Upper lobe of right lung (tissue), 1 donor: ENCODE results near the gene TCF7L1. TPM values are rescaled to one million over a fixed set of nuclear protein-coding genes. Genes with fewer than 3 reads are reported as not detected.
A peak's percentile ranks its signal among the peaks of the same experiment; 100 is the strongest.

ENCODE experiments used
- ATAC-seq: fragments of 200-7000 bp; cut with Tn5 transposase; one replicate; pipeline ENCODE4 v1.9.1; 2020; ENCODE audit warnings: mild to moderate bottlenecking, moderate library complexity
- DNase-seq: peaks from one replicate; pipeline ENCODE4 v3.0.0-alpha.2; 2020
- H3K27ac ChIP-seq: fragments of 200-600 bp; one replicate; pipeline ENCODE4 v1.8.0; 2022
- H3K27me3 ChIP-seq: fragments of 200-600 bp; one replicate; pipeline ENCODE4 v1.8.0; 2022; ENCODE audit warnings: mild to moderate bottlenecking
- H3K36me3 ChIP-seq: fragments of 200-600 bp; one replicate; pipeline ENCODE4 v1.8.0; 2022
- H3K4me1 ChIP-seq: fragments of 200-600 bp; one replicate; pipeline ENCODE4 v1.8.0; 2022
- H3K4me3 ChIP-seq: fragments of 200-600 bp; one replicate; pipeline ENCODE4 v1.8.0; 2022; ENCODE audit warnings: mild to moderate bottlenecking
- H3K9me3 ChIP-seq: fragments of 200-600 bp; one replicate; pipeline ENCODE4 v1.8.0; 2022
- CTCF ChIP-seq: fragments of 200-600 bp; IDR thresholded peaks from one replicate; pipeline ENCODE4 v1.8.0; 2022; ENCODE audit warnings: antibody characterized with exemption
- intact Hi-C: fragments of 100-400 bp; cut with DNase I; formaldehyde crosslinking; loops from one replicate; pipeline ENCODE4 v1.11.0; 2022
- total RNA-seq: library from RNA; stranded (reverse); fragmentation: NEBNext Ultra II Directional; extraction: Animal tissue kit (Norgen Biotek cat#: 25700); gene quantifications from one replicate; pipeline ENCODE4 v1.2.1, GENCODE V29; 2021
- donor health status: DM: no; HTN: yes; CAD: no; lungs with severe emphysema.

The TCF7L1 gene
- total RNA-seq, 1 donor from 2014 or later: 21.1 TPM

- no peaks in the 10 kb centered on the region for H3K9me3 ChIP-seq
- H3K4me1 ChIP-seq: peaks cover 41% of the 10 kb centered on the region
- DNase-seq: no peak
- no peak overlapping the region for H3K27ac ChIP-seq
- peak; percentile 8 for ATAC-seq
- intact Hi-C loops: no loop called here
- H3K27me3 ChIP-seq: no peaks in the 10 kb centered on the region
- H3K4me3 ChIP-seq: no peak overlapping the region
- no peaks in the 10 kb centered on the region for H3K36me3 ChIP-seq
- no peak for TF ChIP-seq CTCF
Measured at GRCh38 chr2:85255813-85256594, 122.8 kb downstream of the TCF7L1 start.

DNA sequence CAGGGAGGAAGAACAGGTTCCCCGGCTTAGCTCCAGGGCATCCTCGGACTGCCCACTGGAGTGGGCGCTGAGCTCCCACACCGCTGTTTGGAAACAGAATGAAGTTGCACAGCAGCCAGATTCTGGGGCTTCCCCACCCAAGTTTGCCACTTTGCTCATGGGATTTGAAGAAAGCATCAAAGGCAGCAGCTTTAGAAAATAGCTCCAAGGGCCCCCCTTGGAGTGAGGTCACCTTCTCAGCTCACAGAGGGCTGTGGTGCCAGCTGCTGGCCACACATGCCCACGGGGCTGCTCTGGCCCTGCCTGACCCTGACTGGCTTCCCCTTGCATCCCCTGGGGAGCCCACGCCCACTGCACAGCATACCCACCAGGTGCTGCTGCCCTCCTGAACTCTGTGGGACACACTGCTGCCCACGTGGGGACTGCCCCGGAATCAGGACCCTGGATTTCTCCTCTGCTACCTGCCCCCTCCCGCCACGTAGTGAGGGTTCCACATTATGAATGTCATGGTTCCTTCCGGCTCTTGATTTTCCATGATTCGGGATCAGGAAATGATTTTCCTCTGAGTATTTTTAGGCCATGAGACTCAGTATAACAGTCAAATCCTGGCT, 124.3 kb downstream of the TCF7L1 start:
- H3K4me3 ChIP-seq: no peak overlapping the region
- no peak for TF ChIP-seq CTCF
- ATAC-seq (peak; percentile 13), DNase-seq (no peak)
- intact Hi-C loops: no loop called here
- H3K4me1 ChIP-seq: peaks cover 41% of the 10 kb centered on the region
- no peaks in the 10 kb centered on the region for H3K27me3 ChIP-seq
- H3K27ac ChIP-seq: peak overlapping the region; percentile 32
- H3K9me3 ChIP-seq: no peaks in the 10 kb centered on the region
- no peaks in the 10 kb centered on the region for H3K36me3 ChIP-seq

- TF ChIP-seq CTCF: no peak
- Histone ChIP-seq H3K4me3 (no peak overlapping the region), H3K27me3 (no peaks in the 10 kb centered on the region), H3K4me1 (peaks cover 41% of the 10 kb centered on the region), H3K9me3 (no peaks in the 10 kb centered on the region), H3K36me3 (no peaks in the 10 kb centered on the region), H3K27ac (peak overlapping the region; percentile 32)
- DNase-seq (no peak), ATAC-seq (no peak)
- intact Hi-C loops: no loop called here
Measured at GRCh38 chr2:85257970-85258605, 124.9 kb downstream of the TCF7L1 start.

DNA sequence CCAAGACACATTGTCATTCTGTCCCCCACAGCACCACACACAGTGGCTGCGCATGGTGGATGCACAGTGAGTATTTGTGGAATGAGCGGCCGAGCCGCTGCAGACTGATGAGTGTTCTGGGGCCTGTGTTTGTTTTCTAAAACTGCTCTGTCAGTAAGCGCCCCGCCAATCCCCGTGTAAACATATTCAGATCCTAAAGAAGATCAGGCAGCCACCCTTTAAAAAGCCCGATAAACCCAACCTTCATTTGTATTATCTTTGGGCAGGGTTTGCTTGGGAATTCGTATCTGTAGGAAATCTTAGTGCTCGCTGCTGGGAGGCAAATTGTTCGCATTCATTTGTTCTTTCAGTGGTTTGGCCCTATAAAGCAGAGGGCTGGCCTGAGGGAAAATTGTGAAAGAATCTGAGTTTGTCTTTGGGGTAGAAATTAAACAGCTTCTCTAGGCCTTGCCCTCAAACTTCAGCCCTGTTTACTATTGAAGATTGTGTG, 126.0 kb downstream of the TCF7L1 start:
- H3K27ac ChIP-seq: peak overlapping the region; percentile 67
- no peaks in the 10 kb centered on the region for H3K9me3 ChIP-seq
- ATAC-seq (no peak), DNase-seq (no peak)
- H3K27me3 ChIP-seq: no peaks in the 10 kb centered on the region
- intact Hi-C loops: no loop called here
- TF ChIP-seq CTCF: no peak
- peaks cover 41% of the 10 kb centered on the region for H3K4me1 ChIP-seq
- H3K36me3 ChIP-seq: no peaks in the 10 kb centered on the region
- no peak overlapping the region for H3K4me3 ChIP-seq

- no peak for TF ChIP-seq CTCF
- no peak for DNase-seq
- Histone ChIP-seq H3K4me3 (no peak overlapping the region), H3K27me3 (no peaks in the 10 kb centered on the region), H3K36me3 (no peaks in the 10 kb centered on the region), H3K9me3 (no peaks in the 10 kb centered on the region), H3K4me1 (peaks cover 46% of the 10 kb centered on the region), H3K27ac (peak overlapping the region; percentile 67)
- ATAC-seq: no peak
- intact Hi-C loops: no loop called here
Measured at GRCh38 chr2:85259879-85260278, 126.7 kb downstream of the TCF7L1 start.
